ENCODE results near the gene PODXL2.
A peak's percentile ranks its signal among the peaks of the same experiment; 100 is the strongest.

Gene PODXL2

DNA sequence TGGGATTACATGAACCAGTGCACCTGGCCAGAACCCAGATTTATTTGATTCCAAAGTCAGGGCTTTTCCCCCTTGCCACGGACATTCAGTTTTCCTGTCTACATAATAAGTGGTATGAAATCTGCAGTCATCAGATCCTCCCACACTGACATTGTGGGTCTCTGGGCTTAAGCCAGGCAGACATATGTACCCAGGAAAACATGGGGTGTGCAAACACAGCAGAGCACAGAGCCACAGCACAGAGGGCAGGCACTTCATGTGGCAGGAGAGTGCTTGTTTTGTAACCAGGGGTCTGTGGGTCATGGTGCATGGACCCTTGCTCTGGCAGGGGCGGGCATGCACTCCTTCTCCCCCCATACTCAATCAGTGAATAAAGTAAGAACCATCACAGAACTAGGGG is 37.7 kb downstream of the PODXL2 start:
- Histone ChIP-seq H3K36me3 (ENCODE audit: control insufficient read depth, low read depth, low read length) (peaks cover 5% of the 10 kb centered on the region), H3K9me3 (ENCODE audit: control insufficient read depth, low read depth, low read length) (no peaks in the 10 kb centered on the region), H3K4me1 (ENCODE audit: control insufficient read depth, low read depth, low read length) (no peaks in the 10 kb centered on the region), H3K27ac (ENCODE audit: low read length) (no peak overlapping the region), H3K9ac (ENCODE audit: low read length) (no peak overlapping the region), H3K27me3 (ENCODE audit: control insufficient read depth, insufficient read depth, low read length) (no peaks in the 10 kb centered on the region), H3K4me3 (ENCODE audit: low read length) (no peak overlapping the region)

DNA sequence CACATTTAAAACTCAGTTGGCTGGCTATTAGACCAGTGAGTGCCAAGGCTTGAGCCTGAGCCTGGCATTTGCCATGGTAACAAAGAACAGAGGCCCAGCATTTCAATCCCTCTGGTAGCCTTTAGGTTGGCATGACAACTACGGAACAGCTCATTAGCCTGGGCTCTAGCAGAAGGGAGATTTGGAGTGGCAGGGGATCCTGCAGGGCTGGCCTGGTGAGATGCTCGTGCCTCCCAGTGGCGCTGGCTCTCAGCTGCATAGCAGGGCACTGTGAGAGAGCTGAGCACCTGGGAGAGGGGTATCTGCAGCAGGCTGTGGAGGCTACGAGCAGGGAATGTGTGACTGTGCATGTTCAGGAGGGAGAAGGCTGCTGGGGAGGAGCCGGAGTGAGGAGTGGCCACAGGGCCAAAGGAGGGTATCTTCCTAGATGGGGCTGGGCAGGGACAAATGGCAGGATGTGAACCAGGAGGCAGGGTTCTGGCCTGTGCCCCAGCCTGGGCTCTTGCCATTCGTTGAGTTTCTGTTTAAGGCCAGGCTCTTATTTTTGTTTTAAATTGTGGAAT is 38.2 kb downstream of the PODXL2 start:
- no peak overlapping the region for H3K9ac ChIP-seq (ENCODE audit: low read length)
- no peaks in the 10 kb centered on the region for H3K9me3 ChIP-seq (ENCODE audit: control insufficient read depth, low read depth, low read length)
- no peaks in the 10 kb centered on the region for H3K27me3 ChIP-seq (ENCODE audit: control insufficient read depth, insufficient read depth, low read length)
- no peak overlapping the region for H3K4me3 ChIP-seq (ENCODE audit: low read length)
- H3K36me3 ChIP-seq (ENCODE audit: control insufficient read depth, low read depth, low read length) = peaks cover 5% of the 10 kb centered on the region
- no peaks in the 10 kb centered on the region for H3K4me1 ChIP-seq (ENCODE audit: control insufficient read depth, low read depth, low read length)
- H3K27ac ChIP-seq (ENCODE audit: low read length) = no peak overlapping the region

DNA sequence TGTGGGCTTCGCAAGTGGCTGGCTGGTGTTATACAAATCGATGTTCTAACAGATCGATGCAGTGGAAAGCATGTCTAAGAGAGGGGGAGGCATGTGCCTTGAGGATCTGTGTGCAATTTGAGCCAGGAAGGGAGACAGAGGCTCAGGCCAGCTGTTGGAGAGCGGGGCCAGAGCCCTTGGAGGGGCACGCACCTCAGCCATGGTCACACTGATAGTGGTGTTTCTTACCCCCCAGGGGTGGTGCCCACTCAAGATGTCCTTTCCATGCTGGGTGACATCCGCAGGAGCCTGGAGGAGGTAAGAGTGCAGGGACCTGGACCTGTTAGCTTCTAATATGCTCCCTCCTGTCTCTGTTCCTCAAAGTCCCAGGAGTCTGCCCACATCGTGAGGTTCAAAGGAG is 39.9 kb downstream of the PODXL2 start:
- Histone ChIP-seq H3K9ac (ENCODE audit: low read length) (no peak overlapping the region), H3K36me3 (ENCODE audit: control insufficient read depth, low read depth, low read length) (no peaks in the 10 kb centered on the region), H3K4me1 (ENCODE audit: control insufficient read depth, low read depth, low read length) (no peaks in the 10 kb centered on the region), H3K9me3 (ENCODE audit: control insufficient read depth, low read depth, low read length) (no peaks in the 10 kb centered on the region), H3K27ac (ENCODE audit: low read length) (no peak overlapping the region), H3K4me3 (ENCODE audit: low read length) (no peak overlapping the region), H3K27me3 (ENCODE audit: control insufficient read depth, insufficient read depth, low read length) (peaks cover 5% of the 10 kb centered on the region)

DNA sequence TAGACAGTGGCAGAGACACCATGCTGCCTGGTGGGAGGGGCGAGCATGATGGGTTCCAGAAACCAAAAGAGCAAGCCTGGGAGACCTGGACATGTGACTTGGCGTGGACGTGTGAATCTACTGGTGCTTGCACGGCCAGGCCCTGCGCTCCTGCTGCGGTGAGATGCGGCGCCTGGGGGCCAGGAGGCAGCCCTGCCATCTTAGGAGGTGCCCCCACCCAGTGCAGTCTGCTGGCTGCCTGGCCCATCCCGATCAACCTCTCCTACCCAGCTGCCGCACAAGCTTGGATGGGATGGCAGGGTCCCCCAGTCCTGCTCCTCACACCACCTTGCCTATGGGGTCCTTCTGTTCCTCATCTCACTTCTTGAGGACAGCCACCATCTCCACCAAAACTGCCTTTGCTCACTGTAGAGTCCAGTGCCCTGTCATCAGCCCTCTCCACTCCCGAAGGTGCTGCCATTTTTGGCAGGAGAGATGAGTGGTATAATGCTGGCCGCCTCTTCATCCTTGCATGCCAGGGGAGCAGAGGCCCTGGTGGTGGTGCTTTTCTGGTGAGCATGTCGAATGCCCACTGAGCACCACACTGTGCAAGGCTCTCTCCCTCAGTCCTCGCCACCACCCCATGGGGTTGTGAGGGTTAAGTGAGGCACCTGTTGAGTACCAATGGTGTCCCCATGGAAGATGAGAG is 40.7 kb downstream of the PODXL2 start:
- H3K36me3 ChIP-seq (ENCODE audit: control insufficient read depth, low read depth, low read length) = no peaks in the 10 kb centered on the region
- no peaks in the 10 kb centered on the region for H3K4me1 ChIP-seq (ENCODE audit: control insufficient read depth, low read depth, low read length)
- H3K9ac ChIP-seq (ENCODE audit: low read length) = no peak overlapping the region
- no peak overlapping the region for H3K4me3 ChIP-seq (ENCODE audit: low read length)
- H3K27ac ChIP-seq (ENCODE audit: low read length) = no peak overlapping the region
- no peaks in the 10 kb centered on the region for H3K9me3 ChIP-seq (ENCODE audit: control insufficient read depth, low read depth, low read length)
- peaks cover 7% of the 10 kb centered on the region for H3K27me3 ChIP-seq (ENCODE audit: control insufficient read depth, insufficient read depth, low read length)

DNA sequence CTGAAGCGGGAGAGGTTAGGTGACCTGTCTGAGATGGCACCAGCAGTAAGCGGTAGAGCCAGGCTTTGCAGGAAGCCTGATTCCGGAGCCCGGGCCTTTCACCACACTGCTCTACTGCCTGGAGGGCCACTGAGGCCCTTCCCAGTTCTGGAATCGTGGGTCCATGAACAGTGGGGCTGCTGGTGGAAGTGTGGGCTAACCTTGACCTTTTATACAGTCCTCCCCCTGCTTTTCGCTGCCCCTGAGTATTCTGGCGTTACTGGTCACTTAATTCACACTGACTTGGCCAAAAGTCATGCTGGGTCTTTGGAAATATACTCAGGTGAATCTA is 41.2 kb downstream of the PODXL2 start:
- Histone ChIP-seq H3K27ac (ENCODE audit: low read length) (no peak overlapping the region), H3K9me3 (ENCODE audit: control insufficient read depth, low read depth, low read length) (no peaks in the 10 kb centered on the region), H3K9ac (ENCODE audit: low read length) (no peak overlapping the region), H3K4me3 (ENCODE audit: low read length) (no peak overlapping the region), H3K27me3 (ENCODE audit: control insufficient read depth, insufficient read depth, low read length) (peaks cover 7% of the 10 kb centered on the region), H3K4me1 (ENCODE audit: control insufficient read depth, low read depth, low read length) (no peaks in the 10 kb centered on the region), H3K36me3 (ENCODE audit: control insufficient read depth, low read depth, low read length) (no peaks in the 10 kb centered on the region)

DNA sequence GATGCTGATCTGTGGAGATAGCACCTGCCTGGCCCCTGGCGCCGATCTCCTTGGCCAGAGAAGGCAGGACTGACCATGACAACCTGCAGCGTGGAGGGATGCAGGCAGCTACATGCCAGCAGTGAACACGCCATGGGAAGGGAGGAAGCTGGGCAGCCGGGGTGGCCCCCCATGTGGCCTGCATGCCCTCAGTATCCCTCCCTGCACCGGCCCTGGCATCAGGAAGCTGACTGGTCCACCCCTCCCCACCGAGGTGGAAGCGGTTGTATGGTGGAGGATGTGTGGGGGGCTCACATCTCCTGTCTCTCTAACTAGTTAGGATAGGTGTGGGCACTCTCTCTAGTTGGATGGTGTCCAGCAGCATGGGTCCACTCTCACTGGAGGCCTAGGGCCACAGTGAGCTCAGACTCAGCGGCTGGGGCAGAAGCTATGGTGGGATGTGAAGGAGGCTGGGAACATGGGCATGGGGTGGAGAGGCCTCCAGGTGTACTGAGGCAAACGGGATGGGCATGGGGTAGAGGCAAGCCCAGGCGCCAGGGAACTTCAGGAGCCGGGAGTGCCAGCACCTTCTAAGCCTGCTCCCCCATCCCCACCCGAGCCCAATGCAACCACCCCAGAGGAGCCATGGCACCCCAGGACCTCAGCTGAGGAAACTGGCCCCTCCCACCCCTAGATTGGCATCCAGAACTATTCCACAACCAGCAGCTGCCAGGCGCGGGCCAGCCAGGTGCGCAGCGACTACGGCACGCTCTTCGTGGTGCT is 42.0 kb downstream of the PODXL2 start:
- H3K4me3 ChIP-seq (ENCODE audit: low read length) = no peak overlapping the region
- H3K27me3 ChIP-seq (ENCODE audit: control insufficient read depth, insufficient read depth, low read length) = peaks cover 7% of the 10 kb centered on the region
- H3K4me1 ChIP-seq (ENCODE audit: control insufficient read depth, low read depth, low read length) = no peaks in the 10 kb centered on the region
- no peak overlapping the region for H3K9ac ChIP-seq (ENCODE audit: low read length)
- no peak overlapping the region for H3K27ac ChIP-seq (ENCODE audit: low read length)
- H3K36me3 ChIP-seq (ENCODE audit: control insufficient read depth, low read depth, low read length) = no peaks in the 10 kb centered on the region
- H3K9me3 ChIP-seq (ENCODE audit: control insufficient read depth, low read depth, low read length) = no peaks in the 10 kb centered on the region

DNA sequence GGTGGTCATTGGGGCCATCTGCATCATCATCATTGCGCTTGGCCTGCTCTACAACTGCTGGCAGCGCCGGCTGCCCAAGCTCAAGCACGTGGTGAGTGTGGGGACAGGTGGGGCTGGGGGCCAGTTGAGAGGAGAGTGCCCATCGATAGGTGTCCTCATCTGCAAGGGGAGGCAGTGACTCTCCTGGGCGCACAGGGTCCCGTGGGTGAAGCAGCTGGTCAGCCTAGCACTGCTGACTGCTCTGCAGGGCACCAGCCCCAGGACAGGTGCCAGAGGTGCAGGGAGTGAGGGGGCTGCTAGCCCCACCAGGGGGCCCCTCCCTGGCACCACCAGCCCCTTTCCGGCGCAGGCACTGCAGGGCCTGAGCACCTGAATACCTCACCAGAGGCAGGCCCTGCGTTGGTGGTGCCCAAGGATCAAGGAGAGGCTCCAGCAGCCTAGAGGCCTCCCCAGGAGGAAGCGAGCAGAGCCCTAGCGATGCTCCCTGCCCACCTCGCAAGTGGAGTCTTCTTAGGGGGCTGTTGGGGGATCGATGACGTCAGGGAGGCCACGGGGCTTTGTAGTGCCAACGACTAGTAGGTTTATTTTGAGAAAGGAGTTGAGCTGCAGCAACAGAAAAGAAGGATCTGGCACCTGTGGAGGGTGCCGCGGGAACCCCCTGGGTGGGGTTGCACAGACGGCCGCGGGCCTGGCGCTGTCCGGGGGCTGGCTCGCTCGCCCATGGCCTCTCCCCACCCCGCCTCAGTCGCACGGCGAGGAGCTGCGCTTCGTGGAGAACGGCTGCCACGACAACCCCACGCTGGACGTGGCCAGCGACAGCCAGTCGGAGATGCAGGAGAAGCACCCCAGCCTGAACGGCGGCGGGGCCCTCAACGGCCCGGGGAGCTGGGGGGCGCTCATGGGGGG is 42.8 kb downstream of the PODXL2 start:
- Histone ChIP-seq H3K9ac (ENCODE audit: low read length) (peak overlapping the region; percentile 61), H3K27me3 (ENCODE audit: control insufficient read depth, insufficient read depth, low read length) (peaks cover 7% of the 10 kb centered on the region), H3K4me1 (ENCODE audit: control insufficient read depth, low read depth, low read length) (no peaks in the 10 kb centered on the region), H3K36me3 (ENCODE audit: control insufficient read depth, low read depth, low read length) (no peaks in the 10 kb centered on the region), H3K27ac (ENCODE audit: low read length) (no peak overlapping the region), H3K4me3 (ENCODE audit: low read length) (peak overlapping the region; percentile 59), H3K9me3 (ENCODE audit: control insufficient read depth, low read depth, low read length) (no peaks in the 10 kb centered on the region)

DNA sequence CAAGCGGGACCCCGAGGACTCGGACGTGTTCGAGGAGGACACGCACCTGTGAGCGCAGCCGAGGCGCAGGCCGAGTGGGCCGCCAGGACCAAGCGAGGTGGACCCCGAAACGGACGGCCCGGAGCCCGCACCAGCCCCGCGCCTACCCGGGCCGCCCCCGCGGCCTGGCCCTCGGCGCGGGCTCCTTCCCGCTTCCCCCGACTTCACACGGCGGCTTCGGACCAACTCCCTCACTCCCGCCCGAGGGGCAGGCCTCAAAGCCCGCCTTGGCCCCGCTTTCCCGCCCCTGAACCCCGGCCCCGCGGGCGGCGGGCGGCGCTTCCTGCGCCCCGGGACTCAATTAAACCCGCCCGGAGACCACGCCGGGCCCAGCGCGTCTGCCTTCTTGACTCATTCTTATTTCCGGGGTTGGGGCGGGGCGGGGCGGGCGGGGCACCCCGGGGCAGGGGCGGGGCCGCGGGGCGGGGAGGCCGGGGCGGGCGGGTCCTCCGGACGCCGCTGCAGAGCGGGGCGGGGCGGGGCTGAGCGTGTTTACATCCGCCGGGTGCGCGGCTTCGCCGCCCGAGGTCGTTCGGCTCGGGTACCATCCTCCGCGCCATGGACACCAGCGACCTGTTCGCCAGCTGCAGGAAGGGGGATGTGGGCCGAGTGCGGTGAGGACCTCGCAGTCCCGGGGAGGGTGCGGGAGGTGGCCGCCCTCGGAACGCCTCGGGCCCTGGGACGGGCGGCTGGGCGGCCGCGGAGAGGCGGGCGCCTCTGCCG is 43.6 kb downstream of the PODXL2 start, which contains the start of gene ABTB1:
ABTB1 (plus strand) TSS at position 524 of the 762 bp plus-strand sequence; CDS start at position 598, 74 bp downstream.
- no peaks in the 10 kb centered on the region for H3K36me3 ChIP-seq (ENCODE audit: control insufficient read depth, low read depth, low read length)
- H3K9me3 ChIP-seq (ENCODE audit: control insufficient read depth, low read depth, low read length) = no peaks in the 10 kb centered on the region
- no peaks in the 10 kb centered on the region for H3K4me1 ChIP-seq (ENCODE audit: control insufficient read depth, low read depth, low read length)
- H3K27ac ChIP-seq (ENCODE audit: low read length) = no peak within 1 kb of the TSS
- H3K9ac ChIP-seq (ENCODE audit: low read length) = peak within 1 kb of the TSS; percentile 61
- H3K4me3 ChIP-seq (ENCODE audit: low read length) = peak within 1 kb of the TSS; percentile 68
- peaks cover 7% of the 10 kb centered on the region for H3K27me3 ChIP-seq (ENCODE audit: control insufficient read depth, insufficient read depth, low read length)

DNA sequence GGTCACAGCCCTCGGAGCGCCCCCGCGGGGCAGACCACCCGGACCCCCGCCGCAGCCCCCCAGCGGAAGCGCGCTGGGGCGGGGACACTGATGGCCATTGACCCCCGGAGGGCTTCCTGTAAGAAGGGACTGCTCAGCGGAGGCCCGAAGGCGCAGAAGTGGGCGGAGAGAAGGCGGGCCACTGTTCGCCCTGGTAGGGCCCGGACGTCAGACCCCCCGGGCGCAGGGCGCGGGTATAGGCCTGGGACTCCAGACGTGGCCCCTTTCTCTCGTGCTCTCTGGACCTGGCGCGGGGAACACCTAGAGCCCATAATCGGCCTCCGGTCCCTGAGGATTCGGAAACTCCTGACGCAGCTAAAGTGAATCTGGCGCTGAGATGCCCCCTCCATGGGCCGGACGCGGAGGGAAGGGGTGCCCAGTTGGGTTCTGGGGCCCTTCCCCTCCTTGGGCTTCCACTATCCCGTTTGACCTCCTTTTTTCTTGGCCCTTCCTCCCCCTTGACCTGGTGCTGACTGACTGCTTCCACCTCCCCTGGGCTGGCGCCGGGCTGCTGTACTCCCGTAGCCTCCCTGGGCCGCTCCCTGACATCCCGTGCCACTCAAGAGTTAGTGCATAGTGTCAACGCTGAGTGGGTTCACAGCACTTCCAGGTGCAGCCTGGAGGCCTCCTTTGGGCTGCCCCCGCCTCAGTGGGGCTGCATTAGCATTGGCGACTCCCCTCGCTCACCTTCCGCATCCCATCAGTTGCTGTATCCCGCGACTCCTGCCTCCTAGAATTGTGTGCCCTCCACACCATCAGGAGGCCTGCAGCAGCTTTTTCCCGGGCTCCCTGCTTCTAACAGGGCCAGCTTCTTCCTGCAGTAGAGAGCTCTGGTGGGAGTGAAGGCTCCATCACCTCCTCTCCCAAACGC is 44.5 kb downstream of the PODXL2 start:
- H3K4me1 ChIP-seq (ENCODE audit: control insufficient read depth, low read depth, low read length) = no peaks in the 10 kb centered on the region
- H3K27ac ChIP-seq (ENCODE audit: low read length) = no peak overlapping the region

DNA sequence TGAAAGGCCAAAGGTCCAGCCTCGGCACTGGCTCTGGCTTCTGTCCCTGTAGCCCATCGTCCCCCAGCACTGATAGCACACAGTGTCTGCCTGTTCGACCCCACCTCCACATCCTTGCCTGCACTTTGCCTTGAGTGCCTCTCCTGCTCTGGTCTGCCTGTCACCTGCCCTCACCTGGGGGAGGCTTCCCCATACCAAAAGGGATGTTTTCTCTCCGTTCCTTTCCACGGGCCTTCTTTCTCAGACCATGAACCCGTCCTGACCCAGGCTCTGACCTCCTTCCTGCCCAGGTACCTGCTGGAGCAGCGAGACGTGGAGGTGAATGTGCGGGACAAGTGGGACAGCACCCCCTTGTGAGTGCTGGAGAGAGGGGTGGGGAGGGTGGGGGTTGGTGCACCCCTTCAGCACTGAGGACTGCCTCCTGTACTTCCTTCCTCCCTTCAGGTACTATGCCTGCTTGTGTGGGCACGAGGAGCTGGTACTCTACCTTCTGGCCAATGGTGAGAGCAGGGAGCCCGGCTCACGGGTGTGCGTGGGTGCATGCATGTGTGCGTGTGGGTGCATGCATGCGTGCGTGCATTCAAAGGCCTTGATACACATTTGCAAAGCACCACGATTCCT is 45.2 kb downstream of the PODXL2 start:
- no peak overlapping the region for H3K4me3 ChIP-seq (ENCODE audit: low read length)
- no peak overlapping the region for H3K9ac ChIP-seq (ENCODE audit: low read length)
- H3K9me3 ChIP-seq (ENCODE audit: control insufficient read depth, low read depth, low read length) = no peaks in the 10 kb centered on the region
- H3K27ac ChIP-seq (ENCODE audit: low read length) = no peak overlapping the region
- H3K27me3 ChIP-seq (ENCODE audit: control insufficient read depth, insufficient read depth, low read length) = peaks cover 7% of the 10 kb centered on the region
- H3K4me1 ChIP-seq (ENCODE audit: control insufficient read depth, low read depth, low read length) = no peaks in the 10 kb centered on the region
- no peaks in the 10 kb centered on the region for H3K36me3 ChIP-seq (ENCODE audit: control insufficient read depth, low read depth, low read length)

More for the DNA sequence above, 44.5 kb downstream of the PODXL2 start:
- peak overlapping the region; percentile 68 for H3K4me3 ChIP-seq (ENCODE audit: low read length)
- no peak overlapping the region for H3K9ac ChIP-seq (ENCODE audit: low read length)
- H3K9me3 ChIP-seq (ENCODE audit: control insufficient read depth, low read depth, low read length) = no peaks in the 10 kb centered on the region
- peaks cover 7% of the 10 kb centered on the region for H3K27me3 ChIP-seq (ENCODE audit: control insufficient read depth, insufficient read depth, low read length)
- H3K36me3 ChIP-seq (ENCODE audit: control insufficient read depth, low read depth, low read length) = no peaks in the 10 kb centered on the region

Measured in iPS-18a (cell line).